Kidney glomerular epithelial cell (primary cell): Measurements from ENCODE around the gene BEST1.
"Not testable (repeated sequence)": the region's sequence is repeated elsewhere in the genome, so short reads cannot be mapped to it uniquely, and the experiment has no call there.

Experiments used
- DNase-seq: peaks from one replicate; lab custom pipeline; 2025; lab: John Stamatoyannopoulos, UW

Gene BEST1

GRCh38 chr11:61949169-61950034 is 749 bp upstream of the BEST1 start:
- peak; percentile 62 for DNase-seq

GRCh38 chr11:61951484-61952135 is 1.5 kb downstream of the BEST1 start:
- DNase-seq = no peak

GRCh38 chr11:61952882-61953281 is 2.7 kb downstream of the BEST1 start:
- DNase-seq = no peak

GRCh38 chr11:61953632-61954031 is 3.5 kb downstream of the BEST1 start:
- not testable (repeated sequence) for DNase-seq

- DNase-seq = no peak
These were observed 4.1 kb downstream of the BEST1 start for GRCh38 chr11:61954106-61954850.

- no peak for DNase-seq
These were observed 4.8 kb downstream of the BEST1 start for GRCh38 chr11:61954851-61955421.

GRCh38 chr11:61955422-61956135 is 5.4 kb downstream of the BEST1 start:
- no peak for DNase-seq

GRCh38 chr11:61956191-61957020 is 6.3 kb downstream of the BEST1 start:
- DNase-seq = no peak

- no peak for DNase-seq
These were observed 7.0 kb downstream of the BEST1 start for GRCh38 chr11:61957021-61957770.

GRCh38 chr11:61958590-61958989 is 8.4 kb downstream of the BEST1 start:
- no peak for DNase-seq

GRCh38 chr11:61959114-61959513 is 9.0 kb downstream of the BEST1 start:
- no peak for DNase-seq

GRCh38 chr11:61959678-61960077 is 9.5 kb downstream of the BEST1 start:
- no peak for DNase-seq

GRCh38 chr11:61960532-61960931 is 10.4 kb downstream of the BEST1 start:
- no peak for DNase-seq

- peak; percentile 81 for DNase-seq
These were observed 11.5 kb downstream of the BEST1 start for GRCh38 chr11:61961570-61962212.

- no peak for DNase-seq
These were observed 12.3 kb downstream of the BEST1 start for GRCh38 chr11:61962213-61963015.

GRCh38 chr11:61963016-61963281 is 12.8 kb downstream of the BEST1 start:
- no peak for DNase-seq

- no peak for DNase-seq
These were observed 13.3 kb downstream of the BEST1 start for GRCh38 chr11:61963282-61964057.

GRCh38 chr11:61964058-61964665 is 14.0 kb downstream of the BEST1 start:
- no peak for DNase-seq
